ENCODE data around the gene CRACR2B. TPM values are rescaled to one million over a fixed set of nuclear protein-coding genes. Genes with fewer than 3 reads are reported as not detected.

CRACR2B gene
- total and polyA plus RNA-seq, 2 of the 13 experiments (the other 11 are each of a cell fraction or from before 2014, with no cell fraction given), result 14.9 to 21.0 TPM

- TF ChIP-seq, protein P1, sequence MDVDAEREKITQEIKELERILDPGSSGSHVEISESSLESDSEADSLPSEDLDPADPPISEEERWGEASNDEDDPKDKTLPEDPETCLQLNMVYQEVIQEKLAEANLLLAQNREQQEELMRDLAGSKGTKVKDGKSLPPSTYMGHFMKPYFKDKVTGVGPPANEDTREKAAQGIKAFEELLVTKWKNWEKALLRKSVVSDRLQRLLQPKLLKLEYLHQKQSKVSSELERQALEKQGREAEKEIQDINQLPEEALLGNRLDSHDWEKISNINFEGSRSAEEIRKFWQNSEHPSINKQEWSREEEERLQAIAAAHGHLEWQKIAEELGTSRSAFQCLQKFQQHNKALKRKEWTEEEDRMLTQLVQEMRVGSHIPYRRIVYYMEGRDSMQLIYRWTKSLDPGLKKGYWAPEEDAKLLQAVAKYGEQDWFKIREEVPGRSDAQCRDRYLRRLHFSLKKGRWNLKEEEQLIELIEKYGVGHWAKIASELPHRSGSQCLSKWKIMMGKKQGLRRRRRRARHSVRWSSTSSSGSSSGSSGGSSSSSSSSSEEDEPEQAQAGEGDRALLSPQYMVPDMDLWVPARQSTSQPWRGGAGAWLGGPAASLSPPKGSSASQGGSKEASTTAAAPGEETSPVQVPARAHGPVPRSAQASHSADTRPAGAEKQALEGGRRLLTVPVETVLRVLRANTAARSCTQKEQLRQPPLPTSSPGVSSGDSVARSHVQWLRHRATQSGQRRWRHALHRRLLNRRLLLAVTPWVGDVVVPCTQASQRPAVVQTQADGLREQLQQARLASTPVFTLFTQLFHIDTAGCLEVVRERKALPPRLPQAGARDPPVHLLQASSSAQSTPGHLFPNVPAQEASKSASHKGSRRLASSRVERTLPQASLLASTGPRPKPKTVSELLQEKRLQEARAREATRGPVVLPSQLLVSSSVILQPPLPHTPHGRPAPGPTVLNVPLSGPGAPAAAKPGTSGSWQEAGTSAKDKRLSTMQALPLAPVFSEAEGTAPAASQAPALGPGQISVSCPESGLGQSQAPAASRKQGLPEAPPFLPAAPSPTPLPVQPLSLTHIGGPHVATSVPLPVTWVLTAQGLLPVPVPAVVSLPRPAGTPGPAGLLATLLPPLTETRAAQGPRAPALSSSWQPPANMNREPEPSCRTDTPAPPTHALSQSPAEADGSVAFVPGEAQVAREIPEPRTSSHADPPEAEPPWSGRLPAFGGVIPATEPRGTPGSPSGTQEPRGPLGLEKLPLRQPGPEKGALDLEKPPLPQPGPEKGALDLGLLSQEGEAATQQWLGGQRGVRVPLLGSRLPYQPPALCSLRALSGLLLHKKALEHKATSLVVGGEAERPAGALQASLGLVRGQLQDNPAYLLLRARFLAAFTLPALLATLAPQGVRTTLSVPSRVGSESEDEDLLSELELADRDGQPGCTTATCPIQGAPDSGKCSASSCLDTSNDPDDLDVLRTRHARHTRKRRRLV (CRISPR knock-in tag; IDR thresholded peaks at IDR 0.05), result no peak
- no peak for TF ChIP-seq ZFP37 (CRISPR knock-in tag; IDR thresholded peaks at IDR 0.05; ENCODE audit: borderline replicate concordance)
- TF ChIP-seq ZBTB46 (CRISPR knock-in tag; IDR thresholded peaks at IDR 0.05; ENCODE audit: borderline replicate concordance), result no peak
- 0 out of 2 replicates have a peak, but pooled peaks have one; percentile 82 for TF ChIP-seq SMAD9 (CRISPR knock-in tag; IDR thresholded peaks at IDR 0.05)
- TF ChIP-seq NCOA1 (CRISPR knock-in tag; IDR thresholded peaks at IDR 0.05), result no peak
- no peak for TF ChIP-seq ZNF552 (CRISPR knock-in tag; IDR thresholded peaks at IDR 0.05; ENCODE audit: borderline replicate concordance)
- peak; percentile 67; the same call in 1 of the 2 replicates for TF ChIP-seq RNF2 (conservative IDR thresholded peaks at IDR 0.05; ENCODE audit: low read depth)
- TF ChIP-seq ARID3A (IDR thresholded peaks at IDR 0.05; ENCODE audit: low read depth, low read length), result no peak
- no peak for TF ChIP-seq JARID2 (CRISPR knock-in tag; IDR thresholded peaks at IDR 0.05; ENCODE audit: insufficient replicate concordance)
- TF ChIP-seq FOSL2 (CRISPR knock-in tag; IDR thresholded peaks at IDR 0.05), result no peak; the same call in 1 of the 2 replicates
- no peak for TF ChIP-seq ZNF839 (CRISPR knock-in tag; IDR thresholded peaks at IDR 0.05; ENCODE audit: borderline replicate concordance)
- TF ChIP-seq ZNF678 (CRISPR knock-in tag; IDR thresholded peaks at IDR 0.05), result no peak; the same call in 1 of the 2 replicates
- TF ChIP-seq ZNF501 (CRISPR knock-in tag; IDR thresholded peaks at IDR 0.05), result no peak
- TF ChIP-seq CBFB (CRISPR knock-in tag; IDR thresholded peaks at IDR 0.05), result no peak
- peak; percentile 56; the same call in 1 of the 2 replicates for TF ChIP-seq ZNF773 (CRISPR knock-in tag; IDR thresholded peaks at IDR 0.05; ENCODE audit: borderline replicate concordance)
- no peak for TF ChIP-seq NBN (conservative IDR thresholded peaks at IDR 0.05)
- TF ChIP-seq CEBPG (CRISPR knock-in tag; IDR thresholded peaks at IDR 0.05), result no peak
- no peak for TF ChIP-seq MAFG (CRISPR knock-in tag; IDR thresholded peaks at IDR 0.05)
- no peak for TF ChIP-seq MEF2D (CRISPR knock-in tag; IDR thresholded peaks at IDR 0.05)
- TF ChIP-seq RFXANK (CRISPR knock-in tag; IDR thresholded peaks at IDR 0.05), result no peak
- peak; percentile 57 for TF ChIP-seq TBX2 (CRISPR knock-in tag; IDR thresholded peaks at IDR 0.05; ENCODE audit: borderline replicate concordance)
- peak; percentile 93 for TF ChIP-seq CCDC6 (CRISPR knock-in tag; IDR thresholded peaks at IDR 0.05)
Observed at GRCh38 chr11:842370-843002, 14.8 kb downstream of the CRACR2B start, which contains the start of the genes POLR2L and TSPAN4 (continued).

Data from HepG2 (cell line).